Smooth muscle cell (in vitro differentiated cells): ENCODE data around the gene THEM4. TPM values are rescaled to one million over a fixed set of nuclear protein-coding genes. Genes with fewer than 3 reads are reported as not detected.

ENCODE experiments used
- DNase-seq: peaks from one replicate; lab custom pipeline; 2025; ENCODE audit not compliant: unreplicated experiment; lab: John Stamatoyannopoulos, UW
- H2AFZ ChIP-seq: fragments of 200-600 bp; sonication (generic); 2 replicates; pipeline ENCODE4 v1.6.0; 2016; ENCODE audit warnings: antibody characterized with exemption, low read depth, mild to moderate bottlenecking
- H3F3A ChIP-seq: fragments of 200-600 bp; sonication (generic); 2 replicates; pipeline ENCODE4 v1.6.0; 2017; ENCODE audit warnings: antibody characterized with exemption, low read depth
- H3K27ac ChIP-seq: fragments of 200-600 bp; sonication (generic); 2 replicates; pipeline ENCODE4 v1.5.1; 2016; ENCODE audit warnings: low read depth, mild to moderate bottlenecking
- H3K27me3 ChIP-seq: fragments of 200-600 bp; sonication (generic); 2 replicates; pipeline ENCODE4 v1.6.1; 2016; ENCODE audit warnings: low read depth, mild to moderate bottlenecking
- H3K36me3 ChIP-seq: fragments of 200-600 bp; sonication (generic); 2 replicates; pipeline ENCODE4 v1.5.1; 2016; ENCODE audit warnings: low read depth
- H3K4me1 ChIP-seq: fragments of 200-600 bp; sonication (generic); 2 replicates; pipeline ENCODE4 v1.5.1; 2016; ENCODE audit warnings: low read depth
- H3K4me2 ChIP-seq: fragments of 200-600 bp; sonication (generic); 2 replicates; pipeline ENCODE4 v1.6.0; 2016; ENCODE audit warnings: mild to moderate bottlenecking
- H3K4me3 ChIP-seq: fragments of 200-600 bp; sonication (generic); 2 replicates; pipeline ENCODE4 v1.5.1; 2016; ENCODE audit warnings: mild to moderate bottlenecking
- H3K79me2 ChIP-seq: fragments of 200-600 bp; sonication (generic); 2 replicates; pipeline ENCODE4 v1.6.0; 2016; ENCODE audit warnings: low read depth, mild to moderate bottlenecking
- H3K9ac ChIP-seq: fragments of 200-600 bp; sonication (generic); 2 replicates; pipeline ENCODE4 v1.6.0; 2016; ENCODE audit warnings: low read depth
- H3K9me3 ChIP-seq: fragments of 200-600 bp; sonication (generic); replicated peaks from 2 replicates; pipeline ENCODE4 v1.5.1; 2016; ENCODE audit warnings: low read depth
- H4K20me1 ChIP-seq: fragments of 200-600 bp; sonication (generic); 2 replicates; pipeline ENCODE4 v1.6.0; 2016; ENCODE audit warnings: low read depth
- WGBS: methylation state at CpG from one replicate; pipeline ENCODE4 v1.1.7; 2016; ENCODE audit warnings: low lambda C conversion rate; 5-methylcytosine and 5-hydroxymethylcytosine counted together
- polyA plus RNA-seq: library from polyadenylated mRNA; unstranded; fragments of >200 nt; fragmentation: Nextera tagmentation; extraction: Ambion mirVana; gene quantifications from 2 replicates; pipeline ENCODE4 v1.2.1, GENCODE V29; 2016
- total RNA-seq: library from RNA; depleted of rRNA; stranded (reverse); fragments of >200 nt; gene quantifications from 2 replicates; pipeline ENCODE4 v1.2.3, GENCODE V29; 2014
- TF ChIP-seq, protein P1 (sequence below): fragments of 200-600 bp; sonication (generic); IDR thresholded peaks from 2 replicates; pipeline ENCODE4 v1.5.1; 2017; ENCODE audit warnings: borderline replicate concordance, mild to moderate bottlenecking, antibody characterized with exemption; ENCODE audit not compliant: insufficient read depth, poor library complexity, severe bottlenecking

The THEM4 gene
- total and polyA plus RNA-seq, 2 experiments from 2014 or later, result 14.4 to 15.9 TPM

DNA sequence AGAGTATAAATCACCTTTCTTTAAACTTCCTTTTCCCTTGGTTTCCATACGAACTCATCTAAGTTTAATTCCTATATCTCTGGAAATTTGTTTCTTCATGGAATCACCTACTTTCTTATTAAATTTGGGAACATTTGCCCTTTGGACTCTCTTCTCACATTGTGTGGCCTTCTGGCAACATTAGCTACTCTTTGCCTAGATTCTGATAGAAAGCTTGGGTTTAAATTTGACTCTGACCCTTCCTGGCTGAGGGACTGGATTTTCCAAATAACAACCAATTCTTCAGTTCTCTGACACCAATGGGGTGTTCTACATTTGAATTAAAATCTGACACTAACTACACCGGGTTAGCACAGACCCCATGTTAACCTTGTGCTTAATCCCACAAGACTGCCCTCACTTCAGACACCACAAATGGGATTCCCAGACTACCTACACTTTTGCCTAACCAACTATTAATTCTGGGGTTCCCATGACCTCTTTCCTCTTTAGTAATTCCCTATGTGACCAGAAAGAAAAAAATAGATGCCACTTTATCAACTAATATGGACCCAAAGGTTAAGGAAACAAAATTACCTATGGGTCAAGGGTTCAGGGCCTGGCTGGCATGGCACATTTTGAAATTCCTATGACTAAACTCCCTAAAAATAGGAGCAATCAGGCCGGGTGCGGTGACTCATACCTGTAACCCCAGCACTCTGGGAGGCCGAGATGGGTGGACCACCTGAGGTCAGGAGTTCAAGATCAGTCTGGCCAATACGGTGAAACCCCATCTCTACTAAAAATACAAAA, 9.7 kb upstream of the THEM4 start:
- Histone ChIP-seq H4K20me1 (no peaks in the 10 kb centered on the region), H3K4me2 (no peak overlapping the region), H3F3A (no peaks in the 10 kb centered on the region), H3K4me1 (no peaks in the 10 kb centered on the region), H2AFZ (no peak overlapping the region), H3K79me2 (no peaks in the 10 kb centered on the region), H3K4me3 (no peak overlapping the region), H3K27ac (no peak overlapping the region), H3K9ac (no peak overlapping the region), H3K9me3 (no peaks in the 10 kb centered on the region), H3K36me3 (no peaks in the 10 kb centered on the region), H3K27me3 (no peaks in the 10 kb centered on the region)
- TF ChIP-seq, protein P1, sequence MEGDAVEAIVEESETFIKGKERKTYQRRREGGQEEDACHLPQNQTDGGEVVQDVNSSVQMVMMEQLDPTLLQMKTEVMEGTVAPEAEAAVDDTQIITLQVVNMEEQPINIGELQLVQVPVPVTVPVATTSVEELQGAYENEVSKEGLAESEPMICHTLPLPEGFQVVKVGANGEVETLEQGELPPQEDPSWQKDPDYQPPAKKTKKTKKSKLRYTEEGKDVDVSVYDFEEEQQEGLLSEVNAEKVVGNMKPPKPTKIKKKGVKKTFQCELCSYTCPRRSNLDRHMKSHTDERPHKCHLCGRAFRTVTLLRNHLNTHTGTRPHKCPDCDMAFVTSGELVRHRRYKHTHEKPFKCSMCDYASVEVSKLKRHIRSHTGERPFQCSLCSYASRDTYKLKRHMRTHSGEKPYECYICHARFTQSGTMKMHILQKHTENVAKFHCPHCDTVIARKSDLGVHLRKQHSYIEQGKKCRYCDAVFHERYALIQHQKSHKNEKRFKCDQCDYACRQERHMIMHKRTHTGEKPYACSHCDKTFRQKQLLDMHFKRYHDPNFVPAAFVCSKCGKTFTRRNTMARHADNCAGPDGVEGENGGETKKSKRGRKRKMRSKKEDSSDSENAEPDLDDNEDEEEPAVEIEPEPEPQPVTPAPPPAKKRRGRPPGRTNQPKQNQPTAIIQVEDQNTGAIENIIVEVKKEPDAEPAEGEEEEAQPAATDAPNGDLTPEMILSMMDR, result no peak
- DNase-seq, result no peak
- WGBS, result 89% methylated on average over 6 of the region's 6 CpGs

DNA sequence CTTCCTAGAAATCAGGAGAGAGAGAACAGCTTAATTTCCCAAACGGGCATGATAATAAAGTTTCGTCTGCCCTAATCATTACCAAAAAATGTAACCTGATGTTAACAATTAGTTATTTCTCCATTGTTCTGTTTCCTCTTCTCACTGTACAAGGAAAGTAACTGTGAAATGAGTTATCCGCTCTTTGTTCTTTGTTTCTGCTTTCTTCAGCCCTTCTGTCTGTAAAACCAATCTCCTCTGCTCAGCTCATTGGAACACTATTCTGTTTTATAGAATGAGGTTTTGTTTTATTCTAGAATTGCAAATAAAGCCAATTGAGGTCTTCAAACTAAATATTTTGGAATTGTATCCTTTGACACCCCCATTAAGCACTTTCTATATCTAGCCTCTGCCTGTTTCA, 8.8 kb upstream of the THEM4 start:
- Histone ChIP-seq H3K27me3 (no peaks in the 10 kb centered on the region), H3K4me1 (no peaks in the 10 kb centered on the region), H3K79me2 (no peaks in the 10 kb centered on the region), H3K4me3 (no peak overlapping the region), H3K27ac (no peak overlapping the region), H2AFZ (no peak overlapping the region), H4K20me1 (no peaks in the 10 kb centered on the region), H3K9me3 (no peaks in the 10 kb centered on the region), H3F3A (no peaks in the 10 kb centered on the region), H3K36me3 (no peaks in the 10 kb centered on the region), H3K4me2 (no peak overlapping the region), H3K9ac (no peak overlapping the region)
- WGBS, result 89% methylated on average over 3 of the region's 3 CpGs
- no peak for DNase-seq
- TF ChIP-seq, protein P1, result no peak

DNA sequence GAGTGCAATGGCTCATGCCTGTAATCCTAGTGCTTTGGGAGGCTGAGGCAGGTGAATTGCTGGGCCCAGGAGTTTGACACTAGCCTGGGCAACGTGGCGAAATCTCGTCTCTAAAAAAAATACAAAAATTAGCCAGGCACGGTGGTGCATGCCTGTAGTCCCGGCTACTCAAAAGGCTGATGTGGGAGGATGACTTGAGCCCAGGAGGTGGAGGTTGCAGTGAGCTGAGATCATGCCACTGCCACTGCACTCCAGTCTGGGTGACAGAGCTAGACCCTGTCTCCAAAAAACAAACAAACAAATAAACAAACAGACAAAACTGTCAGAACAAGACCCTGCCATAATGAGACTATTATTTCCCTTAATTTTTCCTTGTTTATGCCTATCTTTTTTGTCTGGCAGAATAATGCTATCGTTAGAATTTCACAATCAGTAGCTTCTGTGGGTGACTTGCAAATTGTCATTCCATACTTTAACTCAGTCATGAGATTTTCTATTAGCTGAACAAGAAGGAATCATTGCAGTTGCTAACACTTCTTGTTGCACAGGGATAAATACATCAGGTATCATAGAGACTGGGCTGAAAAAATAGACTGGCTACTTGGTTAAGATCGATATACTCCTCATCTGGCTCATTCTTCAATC, 7.5 kb upstream of the THEM4 start:
- 89% methylated on average over 7 of the region's 7 CpGs for WGBS
- TF ChIP-seq, protein P1, result no peak

More for the DNA sequence above, 7.5 kb upstream of the THEM4 start:
- Histone ChIP-seq H3K79me2 (no peaks in the 10 kb centered on the region), H4K20me1 (no peaks in the 10 kb centered on the region), H3K27ac (no peak overlapping the region), H3K9me3 (no peaks in the 10 kb centered on the region), H3K4me1 (no peaks in the 10 kb centered on the region), H2AFZ (no peak overlapping the region), H3K27me3 (no peaks in the 10 kb centered on the region), H3K36me3 (no peaks in the 10 kb centered on the region), H3F3A (no peaks in the 10 kb centered on the region), H3K4me2 (no peak overlapping the region), H3K4me3 (no peak overlapping the region), H3K9ac (no peak overlapping the region)
- DNase-seq, result no peak
